Naive thymus-derived CD4-positive, alpha-beta T cell (primary cell): ENCODE measurements around the gene LYRM1. TPM values are rescaled to one million over a fixed set of nuclear protein-coding genes. Genes with fewer than 3 reads are reported as not detected.

Source experiments
- ATAC-seq: fragments of 150-1000 bp; cut with Tn5 transposase; 2 replicates; pipeline ENCODE4 v1.10.0; 2021; ENCODE audit warnings: mild to moderate bottlenecking, moderate library complexity
- CTCF ChIA-PET: fragments of 350-600 bp; sonication (Branson Sonifier 250); formaldehyde crosslinking; loops from one replicate; lab custom pipeline; 2021; ENCODE audit warnings: antibody characterized with exemption; lab: Charles Lee
- POLR2A ChIA-PET: fragments of 350-600 bp; sonication (Branson Sonifier 250); formaldehyde crosslinking; loops from one replicate; lab custom pipeline; 2021; ENCODE audit warnings: antibody characterized with exemption, inconsistent platforms; lab: Charles Lee
- DNase-seq, 9 donors: peaks; one replicate each; pipeline versions ENCODE4 v3.0.0 to v3.0.0-alpha.2; 2020 to 2022; ENCODE audit warnings: mixed read lengths in 1 of 9
- H3K27ac ChIP-seq: one replicate; pipeline ENCODE4 v1.7.0; 2013; ENCODE audit warnings: mild to moderate bottlenecking, low read depth, low read length, moderate library complexity
- H3K27me3 ChIP-seq, 2 donors: one replicate each; pipeline ENCODE4 v1.7.0; 2013; ENCODE audit warnings: low read length in 2 of 2, mild to moderate bottlenecking in 2 of 2, moderate library complexity in 2 of 2; ENCODE audit not compliant: control insufficient read depth in 2 of 2, insufficient read depth in 2 of 2
- H3K36me3 ChIP-seq, 3 experiments: 1 replicate in 2 of 3; 2 replicates in 1 of 3; pipeline ENCODE4 v1.7.0; 2013; ENCODE audit warnings: low read length in 3 of 3, mild to moderate bottlenecking in 3 of 3, moderate library complexity in 1 of 3; ENCODE audit not compliant: insufficient read depth in 3 of 3, control insufficient read depth in 2 of 3
- H3K4me1 ChIP-seq, 2 donors: one replicate each; pipeline ENCODE4 v1.7.0; 2013; ENCODE audit warnings: low read length in 2 of 2, mild to moderate bottlenecking in 2 of 2, moderate library complexity in 1 of 2; ENCODE audit not compliant: control insufficient read depth in 2 of 2, insufficient read depth in 2 of 2
- H3K4me3 ChIP-seq: 2 replicates; pipeline ENCODE4 v1.7.0; 2013; ENCODE audit warnings: mild to moderate bottlenecking, low read length
- H3K9me3 ChIP-seq, 3 experiments: 1 replicate in 2 of 3; 2 replicates in 1 of 3; pipeline ENCODE4 v1.7.0; 2013; ENCODE audit warnings: low read length in 3 of 3; ENCODE audit not compliant: control insufficient read depth in 2 of 3
- H3K27ac Mint-ChIP-seq, 9 donors: one replicate each; pipeline ENCODE4 v1.8.0; 2020 to 2022; ENCODE audit warnings: mixed read lengths in 9 of 9, mild to moderate bottlenecking in 8 of 9, moderate library complexity in 5 of 9, inconsistent platforms in 2 of 9
- H3K27me3 Mint-ChIP-seq, 5 donors: one replicate each; pipeline ENCODE4 v1.8.0; 2021 to 2022; ENCODE audit warnings: mixed read lengths in 5 of 5, mild to moderate bottlenecking in 1 of 5
- H3K36me3 Mint-ChIP-seq, 5 donors: one replicate each; pipeline ENCODE4 v1.8.0; 2020 to 2022; ENCODE audit warnings: mixed read lengths in 5 of 5, mild to moderate bottlenecking in 3 of 5, inconsistent platforms in 1 of 5
- H3K4me1 Mint-ChIP-seq, 7 donors: one replicate each; pipeline ENCODE4 v1.8.0; 2020 to 2022; ENCODE audit warnings: mixed read lengths in 7 of 7, mild to moderate bottlenecking in 3 of 7, inconsistent platforms in 1 of 7
- H3K4me3 Mint-ChIP-seq, 10 donors: one replicate each; pipeline ENCODE4 v1.8.0; 2020 to 2022; ENCODE audit warnings: mild to moderate bottlenecking in 10 of 10, mixed read lengths in 10 of 10, moderate library complexity in 6 of 10, inconsistent platforms in 2 of 10
- H3K9me3 Mint-ChIP-seq, 11 donors: one replicate each; pipeline ENCODE4 v1.8.0; 2020 to 2022; ENCODE audit warnings: mixed read lengths in 11 of 11, mild to moderate bottlenecking in 4 of 11, inconsistent platforms in 1 of 11, moderate library complexity in 1 of 11
- intact Hi-C, 2 donors: fragments of 100-400 bp; cut with micrococcal nuclease; formaldehyde crosslinking; loops; one replicate each; pipeline ENCODE4 v1.15.1; 2023
- polyA plus RNA-seq, 2 donors: library from polyadenylated mRNA; unstranded; fragments of 300-500 nt; fragmentation: Illumina TruSeq; gene quantifications; one replicate each; pipeline ENCODE4 v1.2.3, GENCODE V29; 2021
- total RNA-seq, 6 experiments: library from RNA in 5 of 6; stranded (reverse) in 5 of 6; gene quantifications; 1 replicate in 5 of 6; 2 replicates in 1 of 6; pipeline ENCODE4 v1.2.3 and lab custom pipeline; 2021 to 2026

The LYRM1 gene
- total and polyA plus RNA-seq, 7 experiments from 2014 or later = 13.4 to 43.8 (median 23.9) TPM

GRCh38 chr16:20883554-20884239 is 16.9 kb upstream of the LYRM1 start:
- H3K4me1 ChIP-seq = peaks cover 0 to 4% of the 10 kb centered on the region in 2 donors
- no peaks in the 10 kb centered on the region for H3K27me3 Mint-ChIP-seq
- no peak overlapping the region for H3K4me3 ChIP-seq
- H3K27ac Mint-ChIP-seq = peak overlapping the region in 3 of 9 donors; percentile 25 to 68 (median 46)
- DNase-seq (no peak), ATAC-seq (no peak)
- no peak overlapping the region for H3K27ac ChIP-seq
- H3K4me1 Mint-ChIP-seq = peaks cover 7 to 49% (median 22%) of the 10 kb centered on the region in 7 donors
- peaks cover 0 to 34% (median 14%) of the 10 kb centered on the region in 5 donors for H3K36me3 Mint-ChIP-seq
- peaks cover 0 to under 1% (median 0%) of the 10 kb centered on the region in 3 experiments for H3K36me3 ChIP-seq
- peaks cover 0 to 2% (median 0%) of the 10 kb centered on the region in 11 donors for H3K9me3 Mint-ChIP-seq
- intact Hi-C loops = loop anchor here in 1 of 2 donors (2.0 kb wide), 1 partner anchor 17 kb away; the partner anchor contains the start of genes DCUN1D3 and LYRM1
- ChIA-PET CTCF (no interaction called here), POLR2A (no interaction called here)
- no peaks in the 10 kb centered on the region for H3K9me3 ChIP-seq
- H3K27me3 ChIP-seq = no peaks in the 10 kb centered on the region
- H3K4me3 Mint-ChIP-seq = peak overlapping the region in 1 of 10 donors; percentile 58

- intact Hi-C loops = loop anchor here in 1 of 2 donors (2.0 kb wide), 1 partner anchor 17 kb away; the partner anchor contains the start of genes DCUN1D3 and LYRM1
- Histone ChIP-seq H3K27ac (no peak overlapping the region), H3K4me1 (peaks cover 0 to 4% of the 10 kb centered on the region in 2 donors), H3K27me3 (no peaks in the 10 kb centered on the region), H3K4me3 (no peak overlapping the region), H3K9me3 (no peaks in the 10 kb centered on the region), H3K36me3 (no peaks in the 10 kb centered on the region)
- no peaks in the 10 kb centered on the region for H3K27me3 Mint-ChIP-seq
- ATAC-seq (no peak), DNase-seq (no peak)
- POLR2A ChIA-PET = no interaction called here
- peaks cover 7 to 44% (median 22%) of the 10 kb centered on the region in 7 donors for H3K4me1 Mint-ChIP-seq
- H3K9me3 Mint-ChIP-seq = peaks cover 0 to 2% (median 0%) of the 10 kb centered on the region in 11 donors
- peaks cover 0 to 34% (median 14%) of the 10 kb centered on the region in 5 donors for H3K36me3 Mint-ChIP-seq
- peak overlapping the region in 1 of 10 donors; percentile 58 for H3K4me3 Mint-ChIP-seq
- peak overlapping the region in 4 of 9 donors; percentile 13 to 68 (median 42) for H3K27ac Mint-ChIP-seq
- CTCF ChIA-PET = no interaction called here
Observed at GRCh38 chr16:20884240-20884556, 16.4 kb upstream of the LYRM1 start.

GRCh38 chr16:20886320-20886719 is 14.3 kb upstream of the LYRM1 start:
- no peaks in the 10 kb centered on the region for H3K36me3 ChIP-seq
- H3K27ac ChIP-seq = no peak overlapping the region
- no peaks in the 10 kb centered on the region for H3K9me3 ChIP-seq
- H3K4me1 ChIP-seq = peaks cover 0 to 4% of the 10 kb centered on the region in 2 donors
- no peak for DNase-seq
- no peaks in the 10 kb centered on the region for H3K27me3 ChIP-seq
- Mint-ChIP-seq H3K27ac (no peak overlapping the region), H3K36me3 (peaks cover 0 to 34% (median 14%) of the 10 kb centered on the region in 5 donors), H3K9me3 (peaks cover 0 to 2% (median 0%) of the 10 kb centered on the region in 11 donors), H3K4me3 (no peak overlapping the region), H3K4me1 (peaks cover 7 to 30% (median 19%) of the 10 kb centered on the region in 7 donors), H3K27me3 (no peaks in the 10 kb centered on the region)
- intact Hi-C loops = no loop called here
- ChIA-PET POLR2A (no interaction called here), CTCF (no interaction called here)
- H3K4me3 ChIP-seq = no peak overlapping the region
- no peak for ATAC-seq

GRCh38 chr16:20887207-20887606 is 13.4 kb upstream of the LYRM1 start:
- ATAC-seq (no peak), DNase-seq (no peak)
- H3K27me3 ChIP-seq = no peaks in the 10 kb centered on the region
- H3K4me1 Mint-ChIP-seq = peaks cover 7 to 25% (median 20%) of the 10 kb centered on the region in 7 donors
- CTCF ChIA-PET = no interaction called here
- no peak overlapping the region for H3K4me3 Mint-ChIP-seq
- intact Hi-C loops = no loop called here
- H3K9me3 ChIP-seq = no peaks in the 10 kb centered on the region
- H3K36me3 Mint-ChIP-seq = peaks cover 0 to 38% (median 19%) of the 10 kb centered on the region in 5 donors
- peaks cover 0 to 2% (median 0%) of the 10 kb centered on the region in 11 donors for H3K9me3 Mint-ChIP-seq
- H3K4me3 ChIP-seq = no peak overlapping the region
- H3K27me3 Mint-ChIP-seq = no peaks in the 10 kb centered on the region
- peaks cover 0 to 4% of the 10 kb centered on the region in 2 donors for H3K4me1 ChIP-seq
- no peak overlapping the region for H3K27ac Mint-ChIP-seq
- H3K36me3 ChIP-seq = peaks cover 0 to 7% (median 0%) of the 10 kb centered on the region in 3 experiments
- H3K27ac ChIP-seq = no peak overlapping the region
- POLR2A ChIA-PET = no interaction called here

- Mint-ChIP-seq H3K4me1 (peaks cover 0 to 27% (median 11%) of the 10 kb centered on the region in 7 donors), H3K4me3 (no peak overlapping the region), H3K36me3 (peaks cover 0 to 41% (median 16%) of the 10 kb centered on the region in 5 donors), H3K27ac (no peak overlapping the region), H3K27me3 (no peaks in the 10 kb centered on the region), H3K9me3 (no peaks in the 10 kb centered on the region)
- ChIA-PET POLR2A (interaction anchor here (1.0 kb wide), 1 partner anchor 15 kb away, joined by 5 read pairs; no protein-coding TSS in a partner anchor), CTCF (interaction anchor here (0.6 to 1.6 kb wide), 3 partner anchors 14 to 1334 kb away, joined by 3 to 6 read pairs (median 3); no protein-coding TSS in a partner anchor)
- H3K9me3 ChIP-seq = no peaks in the 10 kb centered on the region
- H3K4me3 ChIP-seq = no peak overlapping the region
- H3K27me3 ChIP-seq = no peaks in the 10 kb centered on the region
- intact Hi-C loops = no loop called here
- ATAC-seq (no peak), DNase-seq (no peak)
- no peak overlapping the region for H3K27ac ChIP-seq
- peaks cover 0 to 17% (median 0%) of the 10 kb centered on the region in 3 experiments for H3K36me3 ChIP-seq
- H3K4me1 ChIP-seq = no peaks in the 10 kb centered on the region
Observed at GRCh38 chr16:20889625-20890275, 10.8 kb upstream of the LYRM1 start.

- H3K27ac ChIP-seq = no peak overlapping the region
- ATAC-seq (no peak), DNase-seq (no peak)
- peaks cover 16 to 45% (median 21%) of the 10 kb centered on the region in 7 donors for H3K4me1 Mint-ChIP-seq
- ChIA-PET CTCF (no interaction called here), POLR2A (no interaction called here)
- H3K27me3 ChIP-seq = no peaks in the 10 kb centered on the region
- no peak overlapping the region for H3K27ac Mint-ChIP-seq
- intact Hi-C loops = no loop called here
- H3K27me3 Mint-ChIP-seq = no peaks in the 10 kb centered on the region
- H3K36me3 ChIP-seq = peaks cover 0 to 17% (median 0%) of the 10 kb centered on the region in 3 experiments
- H3K9me3 ChIP-seq = no peaks in the 10 kb centered on the region
- no peak overlapping the region for H3K4me3 Mint-ChIP-seq
- H3K9me3 Mint-ChIP-seq = no peaks in the 10 kb centered on the region
- H3K4me1 ChIP-seq = peaks cover 0 to 5% of the 10 kb centered on the region in 2 donors
- H3K4me3 ChIP-seq = no peak overlapping the region
- H3K36me3 Mint-ChIP-seq = peaks cover 0 to 34% (median 16%) of the 10 kb centered on the region in 5 donors
Observed at GRCh38 chr16:20894388-20894787, 6.2 kb upstream of the LYRM1 start.
